ENCODE results near the gene EIF5A. TPM values are rescaled to one million over a fixed set of nuclear protein-coding genes. Genes with fewer than 3 reads are reported as not detected.
A peak's percentile ranks its signal among the peaks of the same experiment; 100 is the strongest.

The EIF5A gene
- polyA plus RNA-seq, 3 donors, result 465 to 511 (median 485) TPM

- H3K9ac ChIP-seq (ENCODE audit: insufficient read depth, low read length, poor library complexity, severe bottlenecking), result peak within 1 kb of the TSS; percentile 83
- H4K20me1 ChIP-seq (ENCODE audit: insufficient read depth, low read length), result peaks cover 35% of the 10 kb centered on the region
- peak; percentile 26 for TF ChIP-seq CTCF (IDR thresholded peaks at IDR 0.05)
- peak within 1 kb of the TSS; percentile 76 to 90 (median 88) for H3K4me3 ChIP-seq (replicated peaks in 1 of 3; ENCODE audit: low read depth in 2 of 3, low read length in 3 of 3)
- WGBS (ENCODE audit: insufficient coverage), result under 1% methylated on average over 91 of the region's 91 CpGs
- Mint-ChIP-seq H3K36me3 (peaks cover 18 to 22% of the 10 kb centered on the region in 2 donors), H3K4me3 (peak within 1 kb of the TSS; percentile 89 to 94), H3K27ac (peak within 1 kb of the TSS; percentile 70 to 90 (median 87)), H3K9me3 (peaks cover 0 to 2% (median 0%) of the 10 kb centered on the region in 7 donors), H3K27me3 (ENCODE audit: low read depth in 3 of 3) (peaks cover 3 to 5% (median 3%) of the 10 kb centered on the region in 3 donors), H3K4me1 (peaks cover 40% of the 10 kb centered on the region)
- no peaks in the 10 kb centered on the region for H3K79me2 ChIP-seq (ENCODE audit: insufficient read depth, low read length)
- H2AFZ ChIP-seq (ENCODE audit: insufficient read depth, low read depth, low read length, poor library complexity, severe bottlenecking), result peak within 1 kb of the TSS; percentile 88
- intact Hi-C loops (cut with micrococcal nuclease), result loop anchor here (5.0 to 10.0 kb wide), 3 partner anchors 40 to 213 kb away; partner anchors contain the start of genes PLSCR3 (in 1 of the 2), POLR2A (in 1 of the 2), SENP3 (in 1 of the 2) and SLC35G6 (in 1 of the 2)
- no peaks in the 10 kb centered on the region for H3K9me3 ChIP-seq (replicated peaks in 1 of 2; ENCODE audit: control insufficient read depth in 1 of 2, insufficient read depth in 1 of 2, low read length in 2 of 2)
- peak within 1 kb of the TSS; percentile 55 to 81 for H3K27ac ChIP-seq (ENCODE audit: low read depth in 1 of 2, low read length in 2 of 2)
- H3K27me3 ChIP-seq (ENCODE audit: control insufficient read depth in 2 of 2, insufficient read depth in 2 of 2, low read length in 2 of 2), result no peaks in the 10 kb centered on the region
- peak; percentile 66 to 76 (median 74) for DNase-seq
- H3K4me1 ChIP-seq (ENCODE audit: control insufficient read depth in 1 of 2, insufficient read depth in 2 of 2, low read length in 2 of 2), result peaks cover 28 to 54% of the 10 kb centered on the region in 2 donors
- H3K36me3 ChIP-seq (replicated peaks in 1 of 2; ENCODE audit: control insufficient read depth in 1 of 2, insufficient read depth in 2 of 2, low read length in 2 of 2), result peaks cover 18 to 21% of the 10 kb centered on the region in 2 donors
- peak within 1 kb of the TSS; percentile 91 for H3K4me2 ChIP-seq (replicated peaks; ENCODE audit: extremely low read depth, low read length, poor library complexity, severe bottlenecking)
Measured at GRCh38 chr17:7351665-7352502, 44.5 kb downstream of the EIF5A start, which contains the start of gene KCTD11. Gene KCTD11, plus strand, starts transcription at chr17:7352162.

- no peak for TF ChIP-seq CTCF (IDR thresholded peaks at IDR 0.05)
Measured at GRCh38 chr17:7352503-7352889, 45.1 kb downstream of the EIF5A start.

More at GRCh38 chr17:7352503-7352889, 45.1 kb downstream of the EIF5A start:
- Mint-ChIP-seq H3K36me3 (peaks cover 13 to 17% of the 10 kb centered on the region in 2 donors), H3K27ac (peak overlapping the region; percentile 64 to 90 (median 86)), H3K4me1 (peaks cover 40% of the 10 kb centered on the region), H3K4me3 (peak overlapping the region; percentile 89 to 94), H3K27me3 (ENCODE audit: low read depth in 3 of 3) (peaks cover 3 to 6% (median 3%) of the 10 kb centered on the region in 3 donors), H3K9me3 (peaks cover 0 to 2% (median 0%) of the 10 kb centered on the region in 7 donors)
- Histone ChIP-seq H2AFZ (ENCODE audit: insufficient read depth, low read depth, low read length, poor library complexity, severe bottlenecking) (peak overlapping the region; percentile 88), H3K27ac (ENCODE audit: low read depth in 1 of 2, low read length in 2 of 2) (peak overlapping the region; percentile 55 to 81), H3K4me1 (ENCODE audit: control insufficient read depth in 1 of 2, insufficient read depth in 2 of 2, low read length in 2 of 2) (peaks cover 28 to 54% of the 10 kb centered on the region in 2 donors), H3K36me3 (replicated peaks in 1 of 2; ENCODE audit: control insufficient read depth in 1 of 2, insufficient read depth in 2 of 2, low read length in 2 of 2) (peaks cover 12 to 15% of the 10 kb centered on the region in 2 donors), H3K27me3 (ENCODE audit: control insufficient read depth in 2 of 2, insufficient read depth in 2 of 2, low read length in 2 of 2) (no peaks in the 10 kb centered on the region), H3K9me3 (replicated peaks in 1 of 2; ENCODE audit: control insufficient read depth in 1 of 2, insufficient read depth in 1 of 2, low read length in 2 of 2) (no peaks in the 10 kb centered on the region), H3K9ac (ENCODE audit: insufficient read depth, low read length, poor library complexity, severe bottlenecking) (peak overlapping the region; percentile 83), H3K4me2 (replicated peaks; ENCODE audit: extremely low read depth, low read length, poor library complexity, severe bottlenecking) (peak overlapping the region; percentile 91), H4K20me1 (ENCODE audit: insufficient read depth, low read length) (peaks cover 31% of the 10 kb centered on the region), H3K4me3 (replicated peaks in 1 of 3; ENCODE audit: low read depth in 2 of 3, low read length in 3 of 3) (peak overlapping the region; percentile 76 to 90 (median 88)), H3K79me2 (ENCODE audit: insufficient read depth, low read length) (no peaks in the 10 kb centered on the region)
- WGBS (ENCODE audit: insufficient coverage), result 23% methylated on average over 10 of the region's 10 CpGs
- DNase-seq, result no peak
- intact Hi-C loops (cut with micrococcal nuclease), result loop anchor here (5.0 to 10.0 kb wide), 3 partner anchors 40 to 212 kb away; partner anchors contain the start of genes PLSCR3 (in 1 of the 2), POLR2A (in 1 of the 2), SENP3 (in 1 of the 2) and SLC35G6 (in 1 of the 2)

Measured in CD14-positive monocyte (primary cell).